ENCODE results near the gene GULP1. TPM values are rescaled to one million over a fixed set of nuclear protein-coding genes. Genes with fewer than 3 reads are reported as not detected.

Gene GULP1
- total RNA-seq, 2 experiments from 2014 or later = not detected

DNA sequence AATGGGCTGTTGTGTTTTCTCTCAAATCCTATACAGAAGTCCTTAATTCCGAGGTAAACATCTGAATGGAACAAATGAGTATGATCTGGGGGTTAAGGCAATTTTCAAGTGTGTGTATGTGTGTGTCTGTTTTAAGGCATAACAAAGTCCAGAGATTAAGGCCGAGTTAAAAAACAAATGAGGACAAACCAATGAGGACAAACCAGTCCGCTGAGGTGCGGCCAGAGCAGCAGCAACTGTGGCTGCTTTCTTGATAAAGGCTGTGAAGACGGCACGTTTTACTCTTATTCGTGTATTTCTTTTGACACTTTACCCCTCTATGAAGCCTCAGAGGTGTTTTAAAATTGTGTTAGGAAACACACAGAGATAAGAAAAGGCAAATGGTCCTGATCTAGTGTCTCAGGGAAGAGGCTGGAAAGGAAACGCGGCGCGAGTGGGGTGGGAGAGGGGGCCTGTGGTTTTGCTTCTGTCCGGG is 495 bp upstream of the GULP1 start:
- H3K27me3 Mint-ChIP-seq = peaks cover 31% of the 10 kb centered on the region
- intact Hi-C loops (cut with micrococcal nuclease) = no loop called here
- POLR2A ChIA-PET = no interaction called here
- no peak for DNase-seq
- H3K9me3 Mint-ChIP-seq = no peaks in the 10 kb centered on the region
- no peaks in the 10 kb centered on the region for H3K36me3 Mint-ChIP-seq (ENCODE audit: low read depth)
- CTCF ChIA-PET = interaction anchor here (1.8 kb wide), 1 partner anchor 9 kb away, joined by 4 read pairs; no protein-coding TSS in a partner anchor
- no peak overlapping the region for H3K4me3 Mint-ChIP-seq
- TF ChIP-seq, protein P1, sequence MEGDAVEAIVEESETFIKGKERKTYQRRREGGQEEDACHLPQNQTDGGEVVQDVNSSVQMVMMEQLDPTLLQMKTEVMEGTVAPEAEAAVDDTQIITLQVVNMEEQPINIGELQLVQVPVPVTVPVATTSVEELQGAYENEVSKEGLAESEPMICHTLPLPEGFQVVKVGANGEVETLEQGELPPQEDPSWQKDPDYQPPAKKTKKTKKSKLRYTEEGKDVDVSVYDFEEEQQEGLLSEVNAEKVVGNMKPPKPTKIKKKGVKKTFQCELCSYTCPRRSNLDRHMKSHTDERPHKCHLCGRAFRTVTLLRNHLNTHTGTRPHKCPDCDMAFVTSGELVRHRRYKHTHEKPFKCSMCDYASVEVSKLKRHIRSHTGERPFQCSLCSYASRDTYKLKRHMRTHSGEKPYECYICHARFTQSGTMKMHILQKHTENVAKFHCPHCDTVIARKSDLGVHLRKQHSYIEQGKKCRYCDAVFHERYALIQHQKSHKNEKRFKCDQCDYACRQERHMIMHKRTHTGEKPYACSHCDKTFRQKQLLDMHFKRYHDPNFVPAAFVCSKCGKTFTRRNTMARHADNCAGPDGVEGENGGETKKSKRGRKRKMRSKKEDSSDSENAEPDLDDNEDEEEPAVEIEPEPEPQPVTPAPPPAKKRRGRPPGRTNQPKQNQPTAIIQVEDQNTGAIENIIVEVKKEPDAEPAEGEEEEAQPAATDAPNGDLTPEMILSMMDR (IDR thresholded peaks at IDR 0.05) = no peak
- peaks cover 8% of the 10 kb centered on the region for H3K4me1 Mint-ChIP-seq (ENCODE audit: low read depth)
- H3K27ac Mint-ChIP-seq = no peak overlapping the region
- ATAC-seq = no peak

DNA sequence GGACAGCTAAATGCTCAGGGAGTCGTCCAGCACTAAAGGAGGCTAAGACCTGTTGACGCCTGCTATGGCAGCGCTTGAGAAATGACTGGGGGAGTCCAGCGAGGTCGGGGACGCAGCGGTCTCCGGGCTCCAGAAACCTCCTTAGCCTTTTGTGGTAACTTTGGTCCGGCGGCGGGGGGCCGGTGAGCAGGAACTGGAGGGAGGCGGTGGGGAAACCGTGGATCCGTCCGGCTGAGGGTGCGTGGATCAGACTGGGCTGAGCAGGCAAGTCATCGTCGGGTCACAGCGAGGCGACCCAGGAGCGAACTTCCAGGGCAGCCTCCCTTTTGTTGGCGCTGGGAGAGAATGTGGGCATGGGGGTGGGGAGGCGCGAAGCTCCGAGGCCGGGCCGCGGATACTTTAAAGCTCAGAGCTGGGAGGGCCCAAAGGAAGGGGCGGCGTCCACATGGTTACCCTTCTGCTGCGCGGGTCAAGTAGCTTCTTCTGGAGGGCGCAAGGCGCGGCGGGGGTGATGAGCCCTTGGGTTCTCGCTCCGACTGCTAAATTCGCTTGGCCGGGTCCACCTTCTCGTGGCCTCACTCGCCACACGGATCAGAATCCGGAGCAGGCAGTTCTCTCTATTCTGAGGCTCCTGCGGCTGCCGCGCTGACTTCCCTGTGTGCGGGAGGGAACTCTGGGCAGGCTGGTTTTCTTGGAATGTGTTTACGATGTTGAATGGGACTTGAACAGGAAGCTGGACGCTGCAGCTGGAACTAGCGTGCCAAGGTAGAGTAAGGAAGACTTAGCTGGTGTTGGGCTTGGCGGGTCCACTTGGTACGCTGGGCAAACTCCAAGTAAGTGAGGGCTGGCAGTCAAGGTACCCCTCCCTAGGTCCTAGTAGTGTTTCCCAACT is 920 bp downstream of the GULP1 start:
- POLR2A ChIA-PET = no interaction called here
- TF ChIP-seq, protein P1 (IDR thresholded peaks at IDR 0.05) = no peak
- Mint-ChIP-seq H3K9me3 (no peaks in the 10 kb centered on the region), H3K27me3 (peaks cover 31% of the 10 kb centered on the region), H3K36me3 (ENCODE audit: low read depth) (no peaks in the 10 kb centered on the region), H3K27ac (no peak overlapping the region), H3K4me3 (no peak overlapping the region), H3K4me1 (ENCODE audit: low read depth) (peaks cover 8% of the 10 kb centered on the region)
- intact Hi-C loops (cut with micrococcal nuclease) = no loop called here
- no peak for DNase-seq
- CTCF ChIA-PET = interaction anchor here (0.9 to 1.8 kb wide), 2 partner anchors 11 to 51 kb away, joined by 3 to 4 read pairs; no protein-coding TSS in a partner anchor
- ATAC-seq = no peak

DNA sequence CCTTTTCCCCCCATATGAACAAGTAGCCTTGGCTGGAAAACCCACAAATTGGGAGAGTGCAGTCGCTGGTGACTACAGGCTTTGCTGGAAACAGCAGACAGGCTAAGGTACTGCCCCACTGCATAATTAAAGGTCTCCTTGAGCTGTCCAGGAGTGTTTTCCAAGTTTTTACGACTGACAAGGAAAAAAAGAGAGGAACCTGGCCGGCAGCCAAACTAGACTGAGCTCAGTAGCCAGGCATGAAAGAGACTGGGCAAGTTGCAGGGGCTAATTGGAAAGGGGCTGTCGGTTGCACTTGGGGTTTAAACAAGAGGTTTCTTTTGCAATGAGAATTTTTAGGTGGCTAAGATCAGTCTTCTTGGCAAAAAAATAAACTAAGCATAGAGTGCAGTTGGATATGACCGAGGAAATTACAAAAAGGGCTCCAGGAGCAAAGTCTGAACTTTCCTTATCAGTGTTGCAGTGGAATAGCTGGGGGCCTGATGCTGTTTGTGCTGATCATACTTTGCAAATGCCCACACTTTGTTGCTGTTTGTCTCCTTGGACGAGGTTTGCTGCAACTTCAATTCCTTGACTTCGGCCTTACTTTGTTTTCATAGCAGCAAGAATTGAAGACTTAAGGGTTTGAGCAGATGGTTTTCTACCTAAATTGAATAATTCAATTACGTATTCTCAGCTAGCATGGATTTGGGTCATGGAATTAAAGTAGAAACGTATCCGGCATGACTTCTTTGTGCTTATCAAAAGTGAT is 2.1 kb downstream of the GULP1 start:
- Mint-ChIP-seq H3K27me3 (peaks cover 31% of the 10 kb centered on the region), H3K27ac (no peak overlapping the region), H3K4me3 (no peak overlapping the region), H3K4me1 (ENCODE audit: low read depth) (peaks cover 8% of the 10 kb centered on the region), H3K9me3 (no peaks in the 10 kb centered on the region), H3K36me3 (ENCODE audit: low read depth) (no peaks in the 10 kb centered on the region)
- ATAC-seq (no peak), DNase-seq (no peak)
- intact Hi-C loops (cut with micrococcal nuclease) = no loop called here
- TF ChIP-seq, protein P1 (IDR thresholded peaks at IDR 0.05) = no peak
- POLR2A ChIA-PET = no interaction called here
- CTCF ChIA-PET = no interaction called here

DNA sequence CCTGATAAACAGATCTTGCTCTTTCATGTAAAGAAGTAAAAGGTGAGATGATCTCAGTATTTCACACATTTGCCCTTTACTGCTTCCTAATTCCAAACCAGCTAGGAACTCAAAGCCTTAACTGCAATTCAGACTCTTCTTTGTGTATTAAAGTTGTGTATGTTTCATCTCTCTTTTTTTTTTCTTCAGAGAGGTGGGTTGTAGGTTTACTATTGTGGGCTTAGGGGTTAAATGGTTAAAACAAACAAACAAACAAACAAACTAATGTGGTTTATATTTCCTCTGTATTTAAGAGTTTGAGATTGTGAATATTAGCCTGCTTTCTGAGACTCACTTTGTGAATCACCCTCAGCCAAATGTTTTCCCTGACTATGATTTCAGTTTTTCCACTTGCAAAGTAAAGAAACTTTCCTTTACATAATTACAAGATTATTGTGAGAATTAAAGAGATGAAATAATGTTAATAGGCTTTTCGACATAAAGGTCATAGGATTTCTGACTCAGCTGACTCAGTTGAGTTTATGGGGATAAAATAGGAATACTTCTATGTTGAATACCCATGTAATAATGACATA is 2.8 kb downstream of the GULP1 start:
- TF ChIP-seq, protein P1 (IDR thresholded peaks at IDR 0.05) = no peak
- intact Hi-C loops (cut with micrococcal nuclease) = no loop called here
- Mint-ChIP-seq H3K36me3 (ENCODE audit: low read depth) (no peaks in the 10 kb centered on the region), H3K27me3 (peaks cover 31% of the 10 kb centered on the region), H3K4me1 (ENCODE audit: low read depth) (peaks cover 8% of the 10 kb centered on the region), H3K27ac (no peak overlapping the region), H3K9me3 (no peaks in the 10 kb centered on the region), H3K4me3 (no peak overlapping the region)
- ChIA-PET CTCF (no interaction called here), POLR2A (no interaction called here)
- DNase-seq (no peak), ATAC-seq (no peak)
